CD4-positive, alpha-beta T cell treated with Interleukin-15 for 4 hours (primary cell): Measurements from ENCODE around the gene TXNRD3.
"Not testable (repeated sequence)": the region's sequence is repeated elsewhere in the genome, so short reads cannot be mapped to it uniquely, and the experiment has no call there.

Experiments used
- DNase-seq: peaks from one replicate; pipeline ENCODE4 v3.0.0-alpha.2; 2020; ENCODE audit warnings: low spot score

Gene TXNRD3

DNA sequence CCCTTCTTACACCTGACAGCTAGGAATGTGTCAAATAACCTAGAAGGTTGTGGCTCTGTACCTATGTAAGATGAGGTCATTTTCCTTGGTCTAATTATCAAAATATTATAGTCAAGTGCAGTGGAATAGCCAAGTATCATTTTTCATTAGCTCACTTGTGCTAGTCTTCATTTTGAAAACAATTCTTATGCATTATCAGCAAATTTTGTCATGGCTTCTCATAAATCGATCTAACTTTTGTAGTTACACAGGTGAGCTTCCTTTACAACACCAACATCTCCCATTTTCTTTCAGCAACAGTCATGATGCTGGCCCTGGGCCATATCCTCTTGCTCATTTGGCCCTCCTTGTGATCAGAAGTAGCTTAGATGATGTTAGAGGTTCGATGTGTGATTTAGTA lies 10.3 kb downstream of the TXNRD3 start:
- no peak for DNase-seq

DNA sequence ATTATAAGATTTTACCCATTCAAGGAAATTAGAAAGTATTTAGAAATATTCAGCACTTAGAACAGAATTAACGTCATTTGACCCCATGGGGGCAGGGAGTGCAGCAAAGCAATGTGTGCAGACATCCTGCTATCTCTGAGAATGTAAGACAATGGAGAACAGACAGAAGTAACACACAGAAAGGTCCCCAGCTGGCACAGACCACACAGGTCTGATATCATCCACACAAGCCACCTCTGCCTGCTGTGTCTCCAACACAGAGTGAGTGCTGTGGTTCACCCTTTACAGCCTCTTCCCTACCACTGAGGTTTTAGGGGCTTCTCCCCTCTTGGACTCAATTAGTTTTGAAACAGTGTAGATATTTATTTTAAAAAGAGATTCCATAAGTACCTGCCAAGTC lies 16.1 kb downstream of the TXNRD3 start:
- no peak for DNase-seq

DNA sequence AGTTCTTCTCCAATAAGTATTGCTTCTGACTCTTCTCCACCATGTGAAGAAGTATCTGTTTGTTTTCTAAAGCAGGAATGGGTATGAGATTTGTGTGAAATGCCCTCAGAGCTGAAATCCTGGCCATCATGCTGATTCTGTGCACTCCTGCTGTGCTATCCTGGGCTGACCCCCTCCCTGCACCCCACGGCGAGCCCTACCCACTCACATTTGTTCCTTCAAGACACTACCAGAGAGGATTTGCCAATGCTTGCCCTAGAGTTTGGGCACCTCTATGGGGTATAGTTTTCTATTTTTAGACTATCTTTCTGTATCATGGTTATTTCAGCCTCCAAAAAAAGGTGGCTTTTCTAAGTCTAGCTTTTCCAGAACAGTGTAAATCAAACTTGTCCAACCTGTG lies 18.5 kb downstream of the TXNRD3 start:
- DNase-seq, result no peak

DNA sequence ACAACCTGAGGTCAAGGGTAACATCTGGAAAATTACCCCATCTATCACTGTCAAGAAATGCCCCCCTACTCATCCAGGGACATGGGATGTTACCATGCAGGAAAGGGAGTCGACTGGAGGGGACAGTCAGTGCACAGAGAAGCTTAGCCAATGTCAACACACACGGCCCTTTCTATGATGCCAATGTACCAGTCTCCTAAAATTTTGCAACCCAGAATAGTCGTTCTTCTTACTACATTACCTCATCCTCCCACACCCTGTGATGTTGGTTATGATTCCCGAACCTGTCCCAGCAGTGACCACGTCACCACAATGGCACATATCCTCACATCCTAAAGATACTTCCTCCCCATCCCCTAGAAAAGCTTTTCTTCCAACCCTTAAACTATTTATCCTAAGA lies 20.1 kb downstream of the TXNRD3 start:
- no peak for DNase-seq

DNA sequence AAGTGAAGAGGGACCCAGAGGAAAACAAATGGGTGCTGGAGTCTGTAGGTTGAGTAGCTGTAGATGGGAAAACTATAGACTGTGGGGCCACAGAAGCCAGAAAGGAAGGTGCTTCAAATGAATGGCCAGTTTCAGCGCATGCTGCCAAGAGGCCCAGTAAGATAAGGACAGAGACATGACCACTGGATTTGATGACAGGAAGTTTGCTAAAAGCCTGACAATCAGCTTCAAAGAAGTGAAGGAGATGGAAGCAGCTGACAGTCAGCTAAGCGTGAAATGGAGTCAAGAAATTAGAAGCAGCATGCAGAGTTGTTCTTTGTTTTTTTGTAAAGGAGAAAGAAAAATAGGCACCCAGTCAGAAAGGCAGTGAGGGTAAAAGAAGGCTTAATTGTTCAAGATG lies 24.9 kb downstream of the TXNRD3 start:
- no peak for DNase-seq

DNA sequence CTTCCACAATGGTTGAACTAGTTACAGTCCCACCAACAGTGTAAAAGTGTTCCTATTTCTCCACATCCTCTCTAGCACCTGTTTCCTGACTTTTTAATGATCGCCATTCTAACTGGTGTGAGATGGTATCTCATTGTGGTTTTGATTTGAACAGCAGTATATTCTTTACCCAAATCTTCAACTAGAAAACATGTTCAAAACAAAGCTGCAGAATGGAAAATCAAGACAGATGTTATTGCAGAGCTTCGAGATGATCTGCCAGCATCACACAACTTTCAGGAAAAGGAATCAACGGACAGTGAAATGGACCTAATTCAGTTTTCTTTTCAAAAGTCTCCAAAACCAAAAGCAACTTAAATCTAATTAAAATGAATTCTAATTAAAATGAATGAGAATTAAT lies 29.2 kb downstream of the TXNRD3 start:
- not testable (repeated sequence) for DNase-seq

DNA sequence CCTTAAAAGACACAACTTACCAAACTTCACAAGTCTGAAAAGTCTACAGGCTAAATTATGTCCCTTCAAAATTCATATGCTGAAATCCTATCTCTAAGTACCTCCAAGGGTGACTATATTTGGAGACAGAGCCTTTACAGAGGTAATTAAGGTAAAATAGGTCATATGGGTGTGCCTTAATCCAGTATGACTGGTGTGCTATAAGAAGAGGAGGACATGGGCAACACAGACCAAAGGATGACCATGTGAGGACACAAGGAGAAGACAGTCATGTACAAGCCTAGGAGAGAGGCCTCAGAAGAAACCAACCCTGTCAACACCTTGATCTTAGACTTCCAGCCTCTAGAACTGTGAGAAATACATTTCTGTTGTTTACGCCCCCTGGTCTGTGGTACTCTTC lies 32.2 kb downstream of the TXNRD3 start:
- no peak for DNase-seq

DNA sequence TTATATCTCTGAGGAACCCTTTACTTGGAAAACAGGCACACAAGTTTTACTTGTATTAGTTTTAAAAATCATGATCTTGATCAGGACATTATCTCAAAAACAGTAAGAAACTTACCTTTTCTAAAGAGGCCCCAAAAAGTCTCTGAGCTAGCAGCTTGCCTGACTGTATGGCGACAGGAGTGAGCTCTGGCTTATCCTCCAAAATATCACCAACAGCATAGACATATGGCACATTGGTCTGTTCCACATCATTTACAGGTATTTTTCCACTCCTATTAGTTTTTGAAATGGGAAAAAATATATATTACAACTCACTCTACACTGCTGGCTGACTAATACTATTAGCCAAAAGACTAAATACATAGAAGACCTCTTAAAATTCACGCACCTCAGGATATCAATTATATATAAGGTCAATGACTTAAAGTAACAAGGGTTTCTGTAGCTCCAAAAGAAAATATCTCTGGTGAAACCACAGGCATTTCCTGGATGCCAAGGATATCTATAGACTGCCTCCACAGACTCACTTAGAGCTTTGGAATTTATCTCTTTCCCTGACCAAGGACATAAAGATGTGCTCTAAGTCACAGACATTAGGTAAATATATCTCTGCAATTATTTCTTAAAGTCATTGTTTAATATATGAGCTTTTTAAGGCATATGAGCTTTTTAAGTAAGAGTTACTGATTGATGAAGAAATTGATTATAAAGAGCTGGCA lies 33.1 kb downstream of the TXNRD3 start:
- no peak for DNase-seq

DNA sequence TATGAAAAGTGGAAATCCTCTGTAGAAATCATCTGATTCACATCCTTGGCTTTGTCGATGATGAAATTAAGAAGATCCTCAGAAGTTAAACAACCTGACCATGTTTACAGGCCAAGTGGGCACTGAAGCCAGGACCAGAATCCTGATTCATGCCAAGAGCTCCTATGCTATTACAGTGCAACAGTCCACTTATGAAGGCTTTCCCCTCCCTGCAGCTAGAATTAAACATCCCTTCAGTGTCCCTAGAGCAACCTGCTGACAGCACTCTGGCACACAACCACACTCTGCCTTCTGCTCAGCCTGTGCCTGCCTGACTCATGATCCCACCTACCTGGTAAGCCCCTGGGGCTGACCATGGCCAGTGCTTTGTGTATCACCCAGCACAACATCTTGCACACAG lies 33.8 kb downstream of the TXNRD3 start:
- DNase-seq, result no peak

DNA sequence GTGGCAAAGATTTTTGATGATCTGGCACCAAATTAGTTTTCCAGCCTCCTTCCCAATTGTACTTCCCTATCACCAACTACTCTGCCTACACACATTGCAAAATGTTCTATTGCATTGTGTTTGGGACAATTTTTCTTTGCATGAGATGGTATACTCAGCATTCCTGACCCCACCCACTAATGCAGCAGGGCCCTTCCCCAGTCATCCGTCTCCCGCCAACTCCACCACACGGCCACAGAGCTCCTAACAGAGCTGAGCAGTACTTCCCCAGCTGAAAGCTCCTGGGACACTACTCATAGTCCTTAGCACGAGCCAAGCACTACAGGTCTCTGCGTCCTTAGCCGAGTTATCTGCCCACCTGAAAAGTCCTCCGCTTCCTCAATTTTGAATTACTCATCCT lies 34.2 kb downstream of the TXNRD3 start:
- DNase-seq, result no peak

DNA sequence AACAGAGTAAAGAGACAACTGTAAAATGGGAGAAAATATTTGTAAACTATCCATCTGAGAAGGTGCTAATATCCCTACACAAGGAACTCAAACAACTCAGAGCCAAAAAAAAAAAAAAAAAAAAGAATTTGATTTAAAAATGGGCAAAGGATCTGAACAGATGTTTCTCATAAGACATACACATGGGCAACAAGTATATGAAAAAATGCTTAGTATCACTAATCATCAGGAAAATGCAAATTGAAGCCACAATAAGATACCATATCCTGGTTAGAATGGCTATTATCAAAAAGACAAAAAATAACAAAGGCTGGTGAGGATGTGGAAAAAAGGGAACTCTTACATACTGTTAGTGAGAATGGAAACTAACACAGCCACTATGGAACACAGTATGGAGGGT lies 36.2 kb downstream of the TXNRD3 start:
- DNase-seq, result no peak

DNA sequence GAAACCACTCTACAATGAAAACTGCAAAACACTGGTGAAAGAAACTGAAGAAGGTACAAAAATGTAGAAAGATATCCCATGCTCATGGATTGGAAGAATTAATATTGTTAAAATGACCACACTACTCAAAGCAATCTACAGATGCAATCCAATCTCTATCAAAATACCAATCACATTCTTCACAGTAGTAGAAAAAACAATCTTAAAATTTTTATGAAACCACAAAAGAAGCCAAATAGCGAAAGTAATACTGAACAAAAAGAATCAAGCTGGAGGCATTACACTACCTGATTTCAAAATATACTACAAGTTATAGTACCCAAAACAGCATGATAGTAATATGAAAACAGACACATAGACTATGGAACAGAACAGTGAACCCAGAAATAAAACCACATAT lies 36.9 kb downstream of the TXNRD3 start:
- no peak for DNase-seq

DNA sequence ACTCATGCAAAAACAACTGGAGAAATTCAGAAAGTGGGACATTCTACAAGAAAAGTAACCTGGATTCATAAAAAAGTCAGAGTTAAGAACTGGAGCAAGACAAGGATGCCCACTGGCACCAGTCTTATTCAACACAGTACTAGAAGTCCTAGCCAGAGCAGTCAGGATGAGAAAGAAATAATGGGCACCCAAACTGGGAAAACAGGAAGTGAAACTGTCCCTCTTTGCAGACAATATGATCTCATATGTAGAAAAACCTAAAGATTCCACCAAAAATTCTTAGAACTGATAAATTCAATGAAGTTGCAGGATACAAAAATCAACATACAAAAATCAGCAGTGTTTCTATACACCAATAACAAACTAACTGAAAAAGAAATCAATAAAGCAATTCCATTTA lies 37.4 kb downstream of the TXNRD3 start:
- no peak for DNase-seq

DNA sequence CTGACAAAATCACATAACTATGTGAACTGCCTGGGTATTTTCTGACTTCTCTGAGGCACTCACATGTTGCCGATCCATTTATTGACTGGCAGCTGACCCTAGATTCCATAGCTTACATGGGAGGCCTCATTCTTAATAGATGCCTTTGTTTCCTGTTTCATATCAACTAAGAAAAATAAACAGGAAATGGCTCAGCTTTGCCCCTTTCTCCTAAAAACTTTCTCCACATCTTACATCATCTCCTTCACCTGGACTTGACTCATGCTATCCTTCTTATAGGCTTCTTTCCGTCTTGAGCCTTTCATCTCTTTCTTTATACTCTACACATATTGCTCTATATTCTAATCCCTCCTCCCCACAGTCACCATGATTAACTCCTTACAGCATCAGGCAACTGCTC lies 38.0 kb downstream of the TXNRD3 start:
- DNase-seq, result no peak

DNA sequence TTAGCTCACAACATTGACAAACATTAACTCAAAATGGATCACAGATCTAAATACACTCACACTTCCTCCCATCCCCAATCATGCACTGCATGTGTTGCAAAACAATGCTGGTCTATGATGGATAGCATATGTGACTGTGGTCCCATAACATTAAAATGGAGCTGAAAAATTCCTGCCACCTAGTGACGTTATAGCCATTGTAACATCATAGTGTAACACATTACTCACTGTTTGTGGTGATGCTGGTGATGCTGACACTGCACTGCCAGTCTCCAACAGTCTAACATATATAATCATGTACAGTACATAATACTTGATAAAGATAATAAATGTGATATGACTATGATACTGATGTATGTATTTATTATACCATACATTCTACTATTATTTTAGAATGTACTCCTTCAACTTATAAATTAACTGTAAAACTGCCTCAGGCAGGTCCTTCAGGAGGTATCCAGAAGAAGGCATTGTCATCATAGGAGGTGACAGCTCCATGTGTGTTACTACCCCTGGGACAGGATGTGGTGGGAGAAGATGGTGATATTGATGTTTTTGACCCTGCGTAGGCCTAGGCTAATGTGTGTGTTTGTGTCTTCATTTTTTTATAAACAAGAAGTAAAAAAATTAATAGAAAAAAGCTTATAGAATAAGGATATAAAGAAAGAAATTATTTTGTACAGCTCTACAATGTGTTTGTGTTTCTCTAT lies 41.3 kb downstream of the TXNRD3 start:
- DNase-seq, result no peak

DNA sequence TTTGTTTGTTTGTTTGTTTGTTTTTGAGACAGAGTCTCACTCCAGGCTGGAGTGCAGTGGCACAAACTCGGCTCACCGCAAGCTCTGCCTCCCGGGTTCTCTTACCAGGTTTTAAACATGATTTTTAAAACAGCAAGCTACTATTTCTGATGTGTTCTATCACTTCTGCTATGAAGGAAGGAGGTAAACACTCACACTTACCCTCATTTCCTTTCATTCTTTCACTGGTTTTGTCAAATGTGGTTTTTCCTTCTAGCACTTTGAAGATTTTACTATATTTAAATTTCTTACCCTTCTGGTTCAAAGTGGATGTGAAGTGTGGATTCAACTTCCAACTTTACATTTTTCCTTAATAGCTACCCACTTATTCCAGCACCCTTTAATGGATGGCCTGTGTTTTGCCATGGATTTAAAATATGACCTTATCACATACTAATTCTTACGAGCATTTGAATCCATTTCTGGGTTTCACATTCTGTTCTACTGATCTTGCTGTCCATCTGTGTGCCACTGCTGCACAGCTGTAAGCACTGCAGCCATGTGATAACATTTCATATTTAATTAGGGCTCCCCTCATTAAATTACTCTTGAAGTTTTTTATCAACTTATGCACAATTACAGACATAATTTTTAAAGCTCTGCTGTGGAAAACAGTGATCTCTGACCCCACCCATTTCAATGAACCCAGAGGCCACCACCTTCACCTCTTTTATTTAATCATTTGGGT lies 42.3 kb downstream of the TXNRD3 start:
- DNase-seq, result no peak

DNA sequence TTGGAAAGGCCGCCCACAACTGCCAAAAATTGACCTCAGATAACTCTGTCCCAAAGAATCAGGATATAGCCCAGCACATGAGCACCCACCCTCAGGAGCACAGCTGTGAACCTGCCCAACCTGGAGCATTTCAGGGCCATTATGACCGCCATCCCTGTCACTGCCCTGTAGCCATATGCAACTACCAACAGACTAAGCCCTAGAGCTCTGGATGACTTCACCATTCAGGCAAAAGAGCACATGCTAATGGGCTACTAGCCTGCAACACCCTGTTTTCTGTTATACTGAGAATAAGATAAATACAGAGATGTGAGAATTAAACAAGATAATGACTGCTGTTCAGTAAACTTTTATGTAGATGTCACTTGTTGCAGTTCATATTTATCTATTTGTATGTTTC lies 45.0 kb downstream of the TXNRD3 start:
- no peak for DNase-seq

DNA sequence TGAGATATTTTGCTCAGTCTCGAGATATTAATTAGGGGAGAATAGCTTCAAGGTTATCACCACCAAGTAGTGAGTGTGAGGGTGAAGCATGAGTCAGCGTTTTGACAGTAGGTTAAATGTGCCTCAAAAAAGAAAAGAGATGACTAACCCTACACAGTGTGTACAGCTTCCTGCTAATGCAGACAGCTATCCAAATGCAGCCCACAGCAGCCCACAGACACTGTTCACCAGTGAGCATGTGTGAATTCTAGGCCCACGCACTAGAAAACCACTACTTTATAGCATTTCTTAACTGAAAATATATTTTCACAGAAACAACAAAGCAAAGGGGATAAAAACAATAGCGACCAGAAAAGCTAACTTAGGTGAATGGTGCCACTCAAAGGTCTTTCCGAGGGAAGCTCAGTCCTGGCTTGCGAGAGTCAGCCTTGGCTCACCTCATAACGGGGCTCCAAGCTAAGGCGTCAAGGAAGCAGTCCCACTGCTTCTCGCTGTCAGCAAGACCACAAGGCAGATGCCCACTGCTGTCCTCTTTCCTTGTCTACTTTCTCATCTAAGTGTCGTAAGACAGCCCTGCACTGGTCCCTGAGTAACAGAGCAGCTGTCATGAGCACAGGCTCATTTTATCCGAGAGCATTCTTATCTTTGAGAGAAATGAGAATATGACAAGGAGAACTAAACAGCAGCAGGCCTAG lies 47.6 kb downstream of the TXNRD3 start:
- DNase-seq, result peak; percentile 32

DNA sequence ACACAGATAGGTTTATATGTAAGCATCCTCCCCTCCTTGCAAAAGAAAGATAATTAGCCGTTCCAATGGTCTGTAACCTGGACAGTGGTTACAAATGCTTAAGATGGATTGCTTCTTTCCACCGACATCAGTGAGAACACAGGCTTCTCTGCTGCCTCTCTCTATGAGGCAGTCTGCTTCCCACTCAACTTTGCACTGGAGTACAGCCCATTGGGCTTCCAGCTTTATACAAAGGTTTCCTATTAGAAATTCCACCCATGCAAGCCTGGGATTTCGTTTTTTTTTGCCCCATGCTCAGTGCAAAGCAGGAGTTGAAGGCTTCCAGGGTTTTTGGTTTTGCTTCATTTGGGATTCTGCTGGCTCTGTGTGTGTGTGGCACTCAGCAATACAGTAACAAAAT lies 48.9 kb downstream of the TXNRD3 start:
- no peak for DNase-seq

DNA sequence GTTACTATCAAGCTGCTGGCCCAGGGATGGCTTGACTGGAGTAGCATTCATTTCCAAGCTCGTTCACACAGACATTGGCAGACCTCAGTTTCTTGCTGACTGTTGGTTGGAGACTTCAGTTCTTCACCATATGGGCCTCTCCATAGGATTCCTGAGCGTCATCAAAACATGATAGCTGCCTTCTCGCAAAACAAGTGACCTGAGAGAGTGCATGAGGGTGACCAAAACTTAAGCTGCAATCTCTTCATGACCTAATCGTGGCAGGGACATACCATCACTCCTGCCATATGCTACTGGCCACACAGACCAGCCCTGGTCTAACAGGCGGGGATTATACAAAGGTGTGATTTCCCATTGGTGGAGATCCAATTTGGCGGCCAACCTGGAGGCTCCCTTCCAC lies 50.2 kb downstream of the TXNRD3 start:
- no peak for DNase-seq

DNA sequence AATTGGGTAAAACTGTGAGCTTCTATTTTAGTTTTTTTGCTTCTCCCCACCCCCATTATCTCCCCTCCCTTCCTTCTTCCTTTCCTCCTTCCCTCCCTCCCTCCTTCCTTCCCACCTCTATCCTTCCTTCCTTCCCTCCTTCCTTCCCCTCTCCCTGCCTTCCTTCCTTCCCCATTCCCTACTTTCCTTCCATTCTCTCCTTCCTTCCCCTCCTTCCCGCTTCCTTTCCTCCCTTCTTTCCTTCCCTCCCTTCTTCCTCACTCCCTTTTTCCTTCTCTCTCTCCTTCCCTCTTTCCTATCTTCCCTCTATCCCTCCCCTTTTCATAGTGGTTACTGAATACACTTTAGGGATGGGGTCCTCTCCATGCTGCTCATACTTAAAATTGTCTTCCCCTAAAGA lies 55.8 kb downstream of the TXNRD3 start:
- DNase-seq, result no peak

DNA sequence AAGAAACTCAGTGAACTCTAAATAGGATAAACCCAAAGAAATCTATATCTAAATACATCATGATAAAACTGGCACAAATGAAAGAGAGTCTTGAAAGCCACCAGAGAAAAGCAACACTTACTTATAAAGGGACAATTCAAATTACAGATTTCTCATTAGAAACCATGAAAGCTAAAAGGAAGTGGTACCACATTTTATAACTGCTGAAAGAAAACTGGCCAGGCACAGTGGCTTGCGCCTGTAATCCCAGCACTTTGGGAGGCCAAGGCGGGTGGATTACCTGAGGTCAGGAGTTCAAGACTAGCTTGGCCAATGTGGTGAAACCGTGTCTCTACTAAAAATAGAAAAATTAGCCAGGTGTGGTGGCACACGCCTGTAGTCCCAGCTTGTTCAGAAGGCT lies 59.4 kb downstream of the TXNRD3 start:
- DNase-seq, result not testable (repeated sequence)

DNA sequence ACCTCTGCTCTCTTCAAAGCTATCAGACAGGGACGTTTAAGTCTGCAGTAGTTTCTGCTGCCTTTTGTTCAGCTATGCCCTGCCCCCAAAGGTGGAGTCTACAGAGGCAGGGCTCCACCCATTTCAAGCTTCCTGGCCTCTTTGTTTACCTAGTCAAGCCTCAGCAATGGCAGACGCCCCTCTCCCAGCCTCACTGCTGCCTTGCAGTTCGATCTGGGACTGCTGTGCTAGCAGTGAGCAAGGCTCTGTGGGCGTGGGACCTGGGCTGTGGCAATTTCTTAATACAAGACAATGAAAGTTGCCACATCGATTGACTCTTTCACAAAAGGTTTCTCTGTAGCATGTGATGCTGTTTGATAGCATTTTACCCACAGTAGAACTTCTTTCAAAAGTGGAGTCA lies 63.4 kb downstream of the TXNRD3 start:
- not testable (repeated sequence) for DNase-seq
